GM10248 (cell line): ENCODE measurements around the gene SP9.

Experiments used
- CTCF ChIA-PET: fragments of 300-600 bp; sonication (Branson Sonifier 250); formaldehyde crosslinking; extraction: SDS; loops from one replicate; lab custom pipeline; 2021; ENCODE audit warnings: antibody characterized with exemption; lab: Yijun Ruan, JAX
- POLR2A ChIA-PET: fragments of 350-650 bp; sonication (Branson Sonifier 250); formaldehyde crosslinking; extraction: SDS; loops from one replicate; lab custom pipeline; 2020; ENCODE audit warnings: antibody characterized with exemption; lab: Yijun Ruan, JAX
- DNase-seq: peaks from one replicate; pipeline ENCODE4 v3.0.0; 2012; ENCODE audit errors: extremely low spot score
- TF ChIP-seq, protein P1 (sequence below): IDR thresholded peaks from 2 replicates; pipeline ENCODE4 v1.5.1; 2012; ENCODE audit warnings: mild to moderate bottlenecking, low read depth; ENCODE audit errors: extremely low read depth, missing control alignments, control extremely low read depth

Gene SP9

DNA sequence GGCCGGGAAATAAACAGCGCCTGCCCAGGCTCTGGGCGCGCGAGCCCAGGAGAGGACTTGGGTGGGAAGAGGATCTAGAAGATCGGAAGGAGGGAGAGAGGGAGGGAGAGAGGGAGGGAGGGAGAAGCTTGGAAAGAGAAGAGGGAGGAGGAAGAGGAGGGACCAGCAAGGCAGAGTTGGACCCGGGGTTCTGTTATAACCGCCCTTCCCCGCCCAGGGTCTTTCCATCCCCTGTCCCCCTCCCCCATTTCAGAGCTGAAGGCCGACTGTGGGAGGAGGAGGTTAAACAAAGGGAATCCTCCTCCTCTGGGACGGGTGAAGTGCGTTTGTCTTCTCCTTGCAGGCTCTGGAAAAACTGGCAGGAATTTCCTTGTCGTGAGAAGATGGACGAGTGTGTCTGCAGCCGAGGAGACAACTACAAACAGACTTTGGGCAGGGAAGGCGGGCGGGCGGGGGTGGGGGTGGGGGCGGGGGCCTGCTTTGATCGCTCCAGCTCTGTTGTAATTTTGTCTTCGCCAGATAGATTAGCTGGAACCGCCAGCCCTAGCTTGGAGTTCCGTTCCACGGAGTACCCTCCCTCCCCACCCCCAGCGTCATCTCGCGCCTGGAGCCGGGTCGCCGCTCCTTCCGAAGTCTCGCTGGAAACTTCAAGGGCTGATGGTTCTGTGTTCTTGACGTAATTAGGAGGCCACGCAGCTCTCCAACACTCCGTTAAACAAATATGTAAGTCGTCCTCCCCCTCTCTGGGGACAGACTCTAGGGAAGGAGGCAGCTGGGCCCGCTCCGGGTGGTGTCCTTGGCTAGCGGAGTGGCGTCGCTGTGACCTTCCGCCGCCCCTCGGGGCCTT lies 6.4 kb upstream of the SP9 start:
- DNase-seq: no peak
- TF ChIP-seq, protein P1, sequence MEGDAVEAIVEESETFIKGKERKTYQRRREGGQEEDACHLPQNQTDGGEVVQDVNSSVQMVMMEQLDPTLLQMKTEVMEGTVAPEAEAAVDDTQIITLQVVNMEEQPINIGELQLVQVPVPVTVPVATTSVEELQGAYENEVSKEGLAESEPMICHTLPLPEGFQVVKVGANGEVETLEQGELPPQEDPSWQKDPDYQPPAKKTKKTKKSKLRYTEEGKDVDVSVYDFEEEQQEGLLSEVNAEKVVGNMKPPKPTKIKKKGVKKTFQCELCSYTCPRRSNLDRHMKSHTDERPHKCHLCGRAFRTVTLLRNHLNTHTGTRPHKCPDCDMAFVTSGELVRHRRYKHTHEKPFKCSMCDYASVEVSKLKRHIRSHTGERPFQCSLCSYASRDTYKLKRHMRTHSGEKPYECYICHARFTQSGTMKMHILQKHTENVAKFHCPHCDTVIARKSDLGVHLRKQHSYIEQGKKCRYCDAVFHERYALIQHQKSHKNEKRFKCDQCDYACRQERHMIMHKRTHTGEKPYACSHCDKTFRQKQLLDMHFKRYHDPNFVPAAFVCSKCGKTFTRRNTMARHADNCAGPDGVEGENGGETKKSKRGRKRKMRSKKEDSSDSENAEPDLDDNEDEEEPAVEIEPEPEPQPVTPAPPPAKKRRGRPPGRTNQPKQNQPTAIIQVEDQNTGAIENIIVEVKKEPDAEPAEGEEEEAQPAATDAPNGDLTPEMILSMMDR: no peak
- ChIA-PET POLR2A (no interaction called here), CTCF (interaction anchor here (0.7 to 1.5 kb wide), 3 partner anchors 9 to 13 kb away, joined by 3 to 7 read pairs (median 4); no protein-coding TSS in a partner anchor)

DNA sequence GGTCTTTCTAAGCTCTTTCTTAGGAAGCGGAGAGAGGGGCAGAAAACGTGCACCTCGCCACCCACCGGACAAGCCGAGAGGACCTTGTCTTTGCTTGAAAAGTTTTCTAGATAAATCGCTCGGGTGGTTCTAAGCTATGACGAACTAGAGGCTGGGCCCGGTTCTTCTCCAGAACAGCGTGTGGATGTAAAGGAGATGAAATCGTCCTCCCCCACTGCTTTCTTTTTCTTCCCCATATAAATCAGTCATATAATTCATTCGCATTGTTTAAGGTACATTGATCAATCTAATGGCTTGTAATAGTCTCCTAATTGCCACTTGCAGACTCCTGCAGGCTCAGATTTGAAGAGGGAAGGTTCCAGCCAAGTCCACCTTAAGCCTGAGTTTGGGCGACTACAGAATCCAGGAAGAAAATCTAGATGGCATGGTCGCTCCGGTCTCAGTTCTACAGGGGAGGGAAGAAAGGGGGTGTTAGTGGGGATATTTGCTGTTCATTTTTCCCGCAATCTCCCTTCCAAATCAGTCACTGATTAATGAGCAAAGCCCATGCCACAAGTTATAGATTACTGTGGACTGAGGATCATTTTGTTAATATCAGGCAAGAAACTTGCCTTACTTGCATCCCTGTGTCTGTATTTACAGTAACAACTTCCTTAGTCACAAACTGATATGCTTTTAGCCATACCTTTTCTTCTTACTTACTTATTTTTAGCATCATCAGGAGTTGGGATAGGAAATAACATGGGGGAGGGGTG lies 5.6 kb upstream of the SP9 start:
- TF ChIP-seq, protein P1: no peak
- ChIA-PET POLR2A (no interaction called here), CTCF (interaction anchor here (1.5 to 3.3 kb wide), 2 partner anchors 12 kb away, joined by 7 to 17 read pairs; no protein-coding TSS in a partner anchor)
- DNase-seq: no peak

DNA sequence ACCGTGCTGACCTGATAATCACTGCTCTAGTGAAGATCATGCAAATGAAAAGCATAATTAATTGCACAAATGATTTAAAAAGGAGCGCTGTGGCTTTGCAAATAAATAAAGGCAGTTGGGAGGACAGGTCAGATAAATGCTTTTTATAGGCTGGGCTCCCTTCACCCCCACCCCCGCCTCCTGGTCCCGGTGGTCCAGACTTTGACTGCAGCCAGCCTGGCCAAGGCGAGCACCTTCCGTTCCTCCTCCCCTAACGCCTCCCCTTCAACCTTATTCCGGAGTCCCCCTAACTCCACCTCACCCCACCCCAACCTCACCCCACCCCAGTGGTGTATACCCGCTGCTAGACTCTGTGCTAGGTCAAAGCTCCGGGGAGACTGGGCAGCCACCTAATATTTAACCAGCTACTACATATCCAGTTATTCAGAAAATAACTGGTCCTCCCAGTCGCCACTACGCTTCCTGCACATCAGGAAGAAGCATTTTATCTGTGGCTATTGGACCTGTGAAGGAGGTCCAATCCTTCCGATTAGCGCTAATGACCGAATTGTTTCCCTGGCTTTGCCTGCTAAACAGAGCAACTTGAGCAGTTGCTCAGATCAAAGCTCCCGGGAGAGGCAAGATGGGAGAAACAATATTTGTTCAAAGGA lies 3.7 kb upstream of the SP9 start:
- no peak for DNase-seq
- ChIA-PET POLR2A (no interaction called here), CTCF (interaction anchor here (1.4 to 3.3 kb wide), 2 partner anchors 10 to 13 kb away, joined by 3 to 17 read pairs; no protein-coding TSS in a partner anchor)
- TF ChIP-seq, protein P1: no peak

DNA sequence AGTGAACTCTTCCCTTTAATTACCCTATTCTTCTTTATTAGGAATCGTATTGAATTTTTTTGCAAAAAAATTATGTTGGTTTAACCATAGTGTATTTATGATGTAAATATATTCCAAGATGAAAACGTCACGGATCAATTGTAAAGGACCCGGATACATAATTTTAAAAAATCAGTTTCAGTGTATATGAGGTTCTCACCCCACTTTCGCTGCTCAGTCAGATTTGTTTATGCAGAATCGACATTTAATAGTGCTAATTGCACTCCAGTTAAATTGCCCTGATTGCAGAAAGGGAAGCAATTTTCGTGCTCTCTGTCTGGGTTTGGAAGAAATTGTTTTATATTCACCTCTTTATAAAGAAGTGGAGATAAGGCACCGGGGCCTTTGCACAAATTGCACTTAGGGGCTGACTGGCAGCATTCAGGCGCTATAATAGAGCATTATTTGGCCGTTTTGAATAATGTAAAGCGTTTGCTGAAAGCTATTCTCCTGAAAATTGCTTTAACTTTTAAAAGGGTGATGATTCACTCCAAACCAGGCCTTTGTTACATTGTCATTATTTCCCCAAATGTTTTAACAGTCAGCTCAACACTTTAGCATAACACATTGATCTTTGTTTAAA lies 3.0 kb upstream of the SP9 start:
- ChIA-PET CTCF (interaction anchor here (0.6 to 3.3 kb wide), 3 partner anchors 9 to 139 kb away, joined by 3 to 17 read pairs (median 3); no protein-coding TSS in a partner anchor), POLR2A (no interaction called here)
- DNase-seq: no peak
- TF ChIP-seq, protein P1: no peak

DNA sequence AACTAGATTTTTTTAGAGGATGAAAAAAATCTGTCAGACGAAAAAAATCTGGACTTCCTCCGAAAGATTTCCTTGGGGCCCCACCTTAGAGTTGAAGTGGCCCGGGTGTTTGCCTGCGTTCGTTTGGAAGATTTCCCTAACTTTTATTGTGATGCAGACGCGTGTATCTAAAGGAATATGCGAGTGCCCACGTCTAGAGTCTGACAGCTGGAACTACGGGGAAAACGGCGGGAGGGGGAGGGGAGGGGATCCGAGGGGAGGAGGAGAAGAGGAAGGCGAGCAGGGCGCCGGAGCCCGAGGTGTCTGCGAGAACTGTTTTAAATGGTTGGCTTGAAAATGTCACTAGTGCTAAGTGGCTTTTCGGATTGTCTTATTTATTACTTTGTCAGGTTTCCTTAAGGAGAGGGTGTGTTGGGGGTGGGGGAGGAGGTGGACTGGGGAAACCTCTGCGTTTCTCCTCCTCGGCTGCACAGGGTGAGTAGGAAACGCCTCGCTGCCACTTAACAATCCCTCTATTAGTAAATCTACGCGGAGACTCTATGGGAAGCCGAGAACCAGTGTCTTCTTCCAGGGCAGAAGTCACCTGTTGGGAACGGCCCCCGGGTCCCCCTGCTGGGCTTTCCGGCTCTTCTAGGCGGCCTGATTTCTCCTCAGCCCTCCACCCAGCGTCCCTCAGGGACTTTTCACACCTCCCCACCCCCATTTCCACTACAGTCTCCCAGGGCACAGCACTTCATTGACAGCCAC lies 2.4 kb upstream of the SP9 start:
- POLR2A ChIA-PET: no interaction called here
- CTCF ChIA-PET: interaction anchor here (0.6 to 3.3 kb wide), 3 partner anchors 8 to 139 kb away, joined by 3 to 17 read pairs (median 3); no protein-coding TSS in a partner anchor
- DNase-seq: no peak
- TF ChIP-seq, protein P1: no peak
